H1 (cell line): Measurements from ENCODE around the gene PBXIP1. TPM values are rescaled to one million over a fixed set of nuclear protein-coding genes. Genes with fewer than 3 reads are reported as not detected.

ENCODE experiments used
- CTCF ChIA-PET: fragments of 300-600 bp; sonication (Branson Sonifier 250); formaldehyde crosslinking; loops from one replicate; lab custom pipeline; 2021; ENCODE audit not compliant: partially characterized antibody; lab: Charles Lee
- POLR2A ChIA-PET: fragments of 300-600 bp; sonication (Branson Sonifier 250); formaldehyde crosslinking; loops from one replicate; lab custom pipeline; 2021; ENCODE audit warnings: inconsistent platforms; ENCODE audit not compliant: partially characterized antibody; lab: Charles Lee
- DNase-seq, 2 experiments: peaks; one replicate each; pipeline versions ENCODE4 v3.0.0 to v3.0.0-alpha.2; 2010 to 2022; ENCODE audit warnings: low spot score in 2 of 2, low read depth in 1 of 2, mixed read lengths in 1 of 2
- FAIRE-seq: peaks from 2 replicates; lab custom pipeline; 2011; peaks lifted over from hg19 to GRCh38; lab: Jason Lieb, UNC
- H2AFZ ChIP-seq: 2 replicates; pipeline ENCODE4 v1.8.1; 2012; ENCODE audit warnings: low read length, inconsistent platforms
- H2AK5ac ChIP-seq: 2 replicates; pipeline ENCODE4 v1.6.1; 2013; ENCODE audit warnings: low read depth, low read length
- H2BK120ac ChIP-seq: replicated peaks from 2 replicates; pipeline ENCODE3; 2013; ENCODE audit warnings: low read depth, low read length, inconsistent platforms
- H2BK12ac ChIP-seq: 2 replicates; pipeline ENCODE4 v1.6.1; 2013; ENCODE audit warnings: low read depth, low read length
- H2BK15ac ChIP-seq: 2 replicates; pipeline ENCODE4 v1.6.1; 2013; ENCODE audit warnings: low read length
- H2BK20ac ChIP-seq: 2 replicates; pipeline ENCODE4 v1.6.1; 2013; ENCODE audit warnings: low read length
- H2BK5ac ChIP-seq: 2 replicates; pipeline ENCODE4 v1.6.1; 2013; ENCODE audit warnings: low read depth, low read length
- H3K14ac ChIP-seq: 2 replicates; pipeline ENCODE4 v1.6.1; 2013; ENCODE audit warnings: inconsistent platforms; ENCODE audit not compliant: insufficient read length
- H3K18ac ChIP-seq: 2 replicates; pipeline ENCODE4 v1.6.1; 2013; ENCODE audit warnings: low read length; ENCODE audit errors: extremely low read depth
- H3K23ac ChIP-seq: 2 replicates; pipeline ENCODE4 v1.6.1; 2013; ENCODE audit warnings: inconsistent platforms; ENCODE audit not compliant: insufficient read length
- H3K23me2 ChIP-seq: 2 replicates; pipeline ENCODE4 v1.6.1; 2013; ENCODE audit warnings: low read depth, low read length
- H3K27ac ChIP-seq: 2 replicates; pipeline ENCODE4 v1.6.1; 2011; ENCODE audit warnings: low read depth, low read length, inconsistent platforms
- H3K27me3 ChIP-seq, 4 experiments: replicated peaks in 1 of 4; 1 replicate in 1 of 4; 2 replicates in 3 of 4; pipeline versions ENCODE4 v1.6.1 to v1.8.1; 2011 to 2013; ENCODE audit warnings: low read length in 3 of 4, mild to moderate bottlenecking in 3 of 4, inconsistent platforms in 2 of 4, mixed read lengths in 2 of 4, moderate library complexity in 1 of 4; ENCODE audit not compliant: control insufficient read depth in 3 of 4, insufficient read depth in 3 of 4; ENCODE audit errors: extremely low read depth in 1 of 4
- H3K36me3 ChIP-seq, 4 experiments: 2 replicates each; pipeline versions ENCODE4 v1.6.1 to v1.8.1; 2011 to 2013; ENCODE audit warnings: mild to moderate bottlenecking in 4 of 4, low read length in 3 of 4, moderate library complexity in 2 of 4, control low read depth in 1 of 4, inconsistent platforms in 1 of 4; ENCODE audit not compliant: insufficient read depth in 4 of 4, control insufficient read depth in 2 of 4
- H3K4ac ChIP-seq: replicated peaks from 2 replicates; pipeline ENCODE3; 2013; ENCODE audit warnings: low read length, low read depth, mixed read lengths, inconsistent platforms; ENCODE audit not compliant: insufficient read length
- H3K4me1 ChIP-seq, 4 experiments: replicated peaks in 1 of 4; 1 replicate in 1 of 4; 2 replicates in 3 of 4; pipeline versions ENCODE4 v1.6.1 to v1.8.1; 2011 to 2013; ENCODE audit warnings: low read length in 3 of 4, inconsistent platforms in 2 of 4, mixed read lengths in 1 of 4; ENCODE audit not compliant: insufficient read depth in 4 of 4, control insufficient read depth in 3 of 4
- H3K4me2 ChIP-seq, 2 experiments: 2 replicates each; pipeline versions ENCODE4 v1.6.1 to v1.8.1; 2011 to 2013; ENCODE audit warnings: low read depth in 2 of 2, low read length in 2 of 2, control low read depth in 1 of 2, inconsistent platforms in 1 of 2, mild to moderate bottlenecking in 1 of 2; ENCODE audit not compliant: insufficient read depth in 1 of 2
- H3K4me3 ChIP-seq, 4 experiments: fragments of 200-600, 300-600 bp in 1 of 4; sonication (generic), shearing (Covaris generic), sonication (Bioruptor Twin) in 1 of 4; 2 replicates each; pipeline versions ENCODE4 v1.5.1 to v1.8.1; 2011 to 2016; ENCODE audit warnings: low read length in 4 of 4, low read depth in 3 of 4, control low read depth in 2 of 4, inconsistent platforms in 2 of 4, mild to moderate bottlenecking in 2 of 4, mixed read lengths in 1 of 4, moderate library complexity in 1 of 4; ENCODE audit not compliant: insufficient read depth in 2 of 4; ENCODE audit errors: extremely low read depth in 1 of 4
- H3K56ac ChIP-seq: replicated peaks from 2 replicates; pipeline ENCODE3; 2013; ENCODE audit warnings: low read depth, mild to moderate bottlenecking, mixed read lengths, low read length, inconsistent platforms; ENCODE audit not compliant: insufficient read length
- H3K79me1 ChIP-seq: 2 replicates; pipeline ENCODE4 v1.6.1; 2013; ENCODE audit warnings: low read depth, low read length, control low read depth
- H3K79me2 ChIP-seq, 2 experiments: 2 replicates each; pipeline versions ENCODE4 v1.6.1 to v1.8.1; 2012 to 2013; ENCODE audit warnings: low read length in 2 of 2, mild to moderate bottlenecking in 2 of 2, inconsistent platforms in 1 of 2; ENCODE audit not compliant: insufficient read depth in 2 of 2, control insufficient read depth in 1 of 2
- H3K9ac ChIP-seq, 4 experiments: replicated peaks in 1 of 4; 1 replicate in 1 of 4; 2 replicates in 3 of 4; pipeline versions ENCODE4 v1.6.1 to v1.8.1; 2011 to 2013; ENCODE audit warnings: low read depth in 3 of 4, low read length in 3 of 4, control low read depth in 2 of 4, mild to moderate bottlenecking in 2 of 4, moderate library complexity in 2 of 4, inconsistent platforms in 1 of 4; ENCODE audit errors: extremely low read depth in 1 of 4
- H3K9me3 ChIP-seq, 2 experiments: 2 replicates each; pipeline versions ENCODE4 v1.6.1 to v1.8.1; 2012 to 2013; ENCODE audit warnings: mild to moderate bottlenecking in 2 of 2, moderate library complexity in 2 of 2, control low read depth in 1 of 2, inconsistent platforms in 1 of 2, low read depth in 1 of 2, low read length in 1 of 2, mixed read lengths in 1 of 2; ENCODE audit not compliant: insufficient read depth in 2 of 2
- H4K20me1 ChIP-seq, 2 experiments: replicated peaks in 1 of 2; 2 replicates each; pipeline versions ENCODE3 to v1.8.1; 2011 to 2013; ENCODE audit warnings: inconsistent platforms in 2 of 2, low read length in 2 of 2, mild to moderate bottlenecking in 1 of 2; ENCODE audit not compliant: insufficient read depth in 2 of 2, control insufficient read depth in 1 of 2
- H4K5ac ChIP-seq: 2 replicates; pipeline ENCODE4 v1.6.1; 2013; ENCODE audit warnings: low read length, low read depth, mixed read lengths, inconsistent platforms; ENCODE audit not compliant: insufficient read length
- H4K8ac ChIP-seq: 2 replicates; pipeline ENCODE4 v1.8.0; 2013; ENCODE audit warnings: mild to moderate bottlenecking, moderate library complexity, low read length, inconsistent platforms; ENCODE audit not compliant: insufficient read depth; ENCODE audit errors: extremely low read depth
- H4K91ac ChIP-seq: replicated peaks from 2 replicates; pipeline ENCODE3; 2013; ENCODE audit warnings: low read length, mixed read lengths, inconsistent platforms; ENCODE audit not compliant: insufficient read length
- BACH1 ChIP-seq: IDR thresholded peaks from 2 replicates; pipeline ENCODE4 v1.6.1; 2012; ENCODE audit warnings: low read length, improper control_type of control experiment
- CHD2 ChIP-seq: IDR thresholded peaks from 2 replicates; pipeline ENCODE4 v1.6.1; 2012; ENCODE audit warnings: low read length, improper control_type of control experiment
- CREB1 ChIP-seq: IDR thresholded peaks from 2 replicates; pipeline ENCODE4 v1.6.1; 2012; ENCODE audit warnings: inconsistent platforms
- KDM4A ChIP-seq: IDR thresholded peaks from one replicate; pipeline ENCODE4 v1.7.1; 2012; ENCODE audit warnings: low read depth, mild to moderate bottlenecking, moderate library complexity, low read length, inconsistent platforms; ENCODE audit not compliant: severe bottlenecking
- RFX5 ChIP-seq: IDR thresholded peaks from 2 replicates; pipeline ENCODE4 v1.6.1; 2011; ENCODE audit warnings: low read depth, low read length, improper control_type of control experiment, borderline replicate concordance
- SIN3A ChIP-seq, 2 experiments: IDR thresholded peaks in 1 of 2; conservative IDR thresholded peaks in 1 of 2; 2 replicates each; pipeline ENCODE4 v1.6.1; 2011 to 2012; ENCODE audit warnings: low read length in 2 of 2, improper control_type of control experiment in 1 of 2, low read depth in 1 of 2, mild to moderate bottlenecking in 1 of 2
- TAF1 ChIP-seq: IDR thresholded peaks from 2 replicates; pipeline ENCODE4 v1.6.1; 2011; ENCODE audit warnings: mild to moderate bottlenecking, low read depth, low read length
- TBP ChIP-seq: IDR thresholded peaks from 2 replicates; pipeline ENCODE4 v1.6.1; 2011; ENCODE audit warnings: low read depth, low read length, improper control_type of control experiment
- TEAD4 ChIP-seq: IDR thresholded peaks from 2 replicates; pipeline ENCODE4 v1.6.1; 2012; ENCODE audit warnings: low read depth, low read length, inconsistent platforms, mixed read lengths
- WGBS, 2 experiments: shearing (Covaris generic) in 1 of 2; methylation state at CpG; one replicate each; pipeline versions ENCODE4 v1.1.6 to v1.1.7; 2013 to 2015; ENCODE audit warnings: low lambda C conversion rate in 2 of 2, mixed read lengths in 2 of 2, inconsistent platforms in 1 of 2, low coverage in 1 of 2, missing lambda C conversion rate in 1 of 2; ENCODE audit not compliant: insufficient replicate concordance in 2 of 2, insufficient coverage in 1 of 2, insufficient read length in 1 of 2; ENCODE audit errors: extremely low coverage in 1 of 2, missing lambda C conversion rate in 1 of 2; 5-methylcytosine and 5-hydroxymethylcytosine counted together
- polyA plus RNA-seq, 7 experiments: library from polyadenylated mRNA; depleted of rRNA in 3 of 7; stranded (reverse) in 5 of 7; unstranded in 2 of 7; fragments of >200 nt in 5 of 7; fragments of 200-250 nt in 2 of 7; gene quantifications; 1 replicate in 5 of 7; 2 replicates in 1 of 7; 4 replicates in 1 of 7; pipeline versions ENCODE4 v1.2.1 to v1.2.3, GENCODE V29; 2011 to 2013; ENCODE audit warnings: missing spikeins in 2 of 7, mixed read lengths in 2 of 7
- total RNA-seq: library from RNA; stranded (reverse); fragmentation: NEBNext Ultra II Directional; extraction: Animal tissue kit (Norgen Biotek cat#: 25700); gene quantifications from 2 replicates; pipeline ENCODE4 v1.2.1, GENCODE V29; 2021
- TF ChIP-seq, protein P1 (sequence below), 3 experiments: IDR thresholded peaks; 1 replicate in 2 of 3; 2 replicates in 1 of 3; pipeline versions ENCODE4 v1.5.1 to v1.6.1; 2011; ENCODE audit warnings: low read length in 3 of 3, mild to moderate bottlenecking in 3 of 3, inconsistent platforms in 2 of 3, low read depth in 1 of 3, moderate library complexity in 1 of 3; ENCODE audit not compliant: insufficient read depth in 1 of 3; ENCODE audit errors: control extremely low read depth in 1 of 3

The PBXIP1 gene
- total and polyA plus RNA-seq, 2 of the 8 experiments (the other 6 are each of a cell fraction or from before 2014, with no cell fraction given): 12.0 to 19.8 TPM

DNA sequence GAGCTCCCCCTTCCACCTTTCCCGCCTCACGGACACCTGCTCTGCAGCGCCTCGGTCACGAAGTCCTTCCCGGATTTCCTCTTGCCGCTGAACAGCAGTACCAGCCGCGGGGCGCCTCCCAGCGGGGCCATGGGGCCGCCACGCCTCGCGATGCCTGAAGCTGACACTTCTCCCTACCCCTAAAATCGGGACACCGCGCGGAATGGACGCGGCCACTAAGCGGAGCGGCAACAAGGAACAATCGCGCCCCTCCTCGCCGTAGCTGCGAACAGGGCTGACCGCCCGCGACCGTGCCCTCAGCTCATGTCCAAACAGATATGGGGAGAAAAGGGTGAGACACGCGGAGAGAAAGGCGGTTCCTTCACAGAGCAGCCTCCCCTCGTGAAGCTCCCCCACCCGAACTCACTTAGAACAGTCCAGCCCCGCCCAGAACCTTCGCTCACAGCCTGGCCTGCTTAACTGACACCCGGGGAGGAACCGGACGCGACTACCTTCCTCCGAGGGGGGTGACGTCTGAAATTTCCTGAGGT lies 19.3 kb downstream of the PBXIP1 start, which contains the start of gene PMVK:
PMVK (minus strand) TSS at position 165 of the 530 bp plus-strand sequence; CDS start at position 131, 34 bp downstream.
- Histone ChIP-seq H3K23me2 (peaks cover 12% of the 10 kb centered on the region), H2AFZ (peak within 1 kb of the TSS; percentile 96)
- WGBS, 2 experiments: 1% methylated on average over 41 of the region's 45 CpGs; no CpG with 5 or more reads in 1 of the 2 experiments
- TF ChIP-seq BACH1 (peak; percentile 13; the same call in 1 of the 2 replicates), TBP (peak; percentile 83), TAF1 (peak; percentile 83), CHD2 (peak; percentile 88), RFX5 (no peak), SIN3A (conservative IDR thresholded peaks at IDR 0.05 in 1 of 2, IDR thresholded peaks at IDR 0.05 in 1 of 2; ENCODE audit: low read depth in 1 of 2, low read length in 2 of 2) (peak; percentile 74 to 78; a peak in 2 of 4 replicates), TEAD4 (peak; percentile 54; the same call in 1 of the 2 replicates), CREB1 (peak; percentile 7; the same call in 1 of the 2 replicates), KDM4A (peak; percentile 59)
- TF ChIP-seq, protein P1, sequence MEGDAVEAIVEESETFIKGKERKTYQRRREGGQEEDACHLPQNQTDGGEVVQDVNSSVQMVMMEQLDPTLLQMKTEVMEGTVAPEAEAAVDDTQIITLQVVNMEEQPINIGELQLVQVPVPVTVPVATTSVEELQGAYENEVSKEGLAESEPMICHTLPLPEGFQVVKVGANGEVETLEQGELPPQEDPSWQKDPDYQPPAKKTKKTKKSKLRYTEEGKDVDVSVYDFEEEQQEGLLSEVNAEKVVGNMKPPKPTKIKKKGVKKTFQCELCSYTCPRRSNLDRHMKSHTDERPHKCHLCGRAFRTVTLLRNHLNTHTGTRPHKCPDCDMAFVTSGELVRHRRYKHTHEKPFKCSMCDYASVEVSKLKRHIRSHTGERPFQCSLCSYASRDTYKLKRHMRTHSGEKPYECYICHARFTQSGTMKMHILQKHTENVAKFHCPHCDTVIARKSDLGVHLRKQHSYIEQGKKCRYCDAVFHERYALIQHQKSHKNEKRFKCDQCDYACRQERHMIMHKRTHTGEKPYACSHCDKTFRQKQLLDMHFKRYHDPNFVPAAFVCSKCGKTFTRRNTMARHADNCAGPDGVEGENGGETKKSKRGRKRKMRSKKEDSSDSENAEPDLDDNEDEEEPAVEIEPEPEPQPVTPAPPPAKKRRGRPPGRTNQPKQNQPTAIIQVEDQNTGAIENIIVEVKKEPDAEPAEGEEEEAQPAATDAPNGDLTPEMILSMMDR (IDR thresholded peaks at IDR 0.05; ENCODE audit: control extremely low read depth in 1 of 3, insufficient read depth in 1 of 3, low read depth in 1 of 3, low read length in 3 of 3): peak in 1 of 3 experiments; percentile 1; a peak in 1 of 4 replicates

More for the DNA sequence above, 19.3 kb downstream of the PBXIP1 start, which contains the start of gene PMVK:
- Histone ChIP-seq H3K27ac (peak within 1 kb of the TSS; percentile 99), H3K18ac (peak within 1 kb of the TSS; percentile 100), H2BK5ac (peak within 1 kb of the TSS; percentile 100), H4K20me1 (no peaks in the 10 kb centered on the region), H3K9ac (peak within 1 kb of the TSS; percentile 84 to 99 (median 99)), H4K5ac (peak within 1 kb of the TSS; percentile 99), H3K23ac (no peak within 1 kb of the TSS), H2AK5ac (0 out of 2 replicates have a peak within 1 kb of the TSS, but pooled peaks have one; percentile 11), H3K36me3 (no peaks in the 10 kb centered on the region), H3K4me1 (peaks cover 4 to 9% (median 7%) of the 10 kb centered on the region in 4 experiments; a peak in 6 of 7 replicates), H3K9me3 (no peaks in the 10 kb centered on the region), H3K14ac (no peak within 1 kb of the TSS), H2BK120ac (peak within 1 kb of the TSS; percentile 44), H3K4me3 (peak within 1 kb of the TSS; percentile 71 to 87 (median 72)), H3K56ac (peak within 1 kb of the TSS; percentile 81), H4K8ac (peak within 1 kb of the TSS; percentile 98; the same call in 1 of the 2 replicates), H3K4ac (peak within 1 kb of the TSS; percentile 61), H3K79me2 (no peaks in the 10 kb centered on the region), H3K4me2 (peak within 1 kb of the TSS; percentile 79 to 94), H4K91ac (peak within 1 kb of the TSS; percentile 96), H2BK20ac (peak within 1 kb of the TSS; percentile 82; the same call in 1 of the 2 replicates), H3K79me1 (no peaks in the 10 kb centered on the region; the same call in 1 of the 2 replicates), H2BK12ac (peak within 1 kb of the TSS; percentile 98), H3K27me3 (no peaks in the 10 kb centered on the region), H2BK15ac (peak within 1 kb of the TSS; percentile 99)
- ChIA-PET POLR2A (interaction anchor here (0.5 to 2.6 kb wide), 35 partner anchors 9 to 460 kb away, joined by 3 to 22 read pairs (median 4); partner anchors contain the start of genes ADAM15, ADAR, FLAD1 and LENEP), CTCF (interaction anchor here (0.7 to 2.5 kb wide), 16 partner anchors 9 to 274 kb away, joined by 3 to 6 read pairs (median 3); partner anchors contain the start of gene PBXIP1)
- FAIRE-seq: no peak
- peak; percentile 80 to 94 for DNase-seq
